HG02610 (cell line): ENCODE data around the gene ZNF689.
"Not testable (repeated sequence)": the region's sequence is repeated elsewhere in the genome, so short reads cannot be mapped to it uniquely, and the experiment has no call there.

Source experiments
- ATAC-seq: cut with Tn5 transposase; IDR thresholded peaks from one replicate; pipeline ENCODE4 v1.9.1; 2021; ENCODE audit warnings: mild to moderate bottlenecking, moderate library complexity; ENCODE audit not compliant: unreplicated experiment

Gene ZNF689

DNA sequence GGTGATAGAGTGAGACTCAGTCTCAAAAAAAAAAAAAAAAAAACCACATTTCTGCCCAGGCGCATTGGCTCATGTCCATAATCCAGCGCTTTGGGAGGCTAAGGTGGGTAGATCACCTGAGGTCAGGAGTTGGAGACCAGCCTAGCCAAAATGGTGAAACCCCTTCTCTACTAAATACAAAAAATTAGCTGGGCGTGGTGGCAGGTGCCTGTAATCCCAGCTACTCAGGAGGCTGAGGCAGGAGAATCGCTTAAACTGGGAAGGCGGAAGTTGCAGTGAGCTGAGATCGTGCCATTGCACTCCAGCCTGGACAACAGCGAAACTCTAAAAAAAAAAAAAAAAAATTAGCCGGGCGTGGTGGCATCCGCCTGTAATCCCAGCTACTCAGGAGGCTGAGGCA lies 26.9 kb upstream of the ZNF689 start:
- not testable (repeated sequence) for ATAC-seq

- no peak for ATAC-seq
Measured at GRCh38 chr16:30636599-30636998, 26.4 kb upstream of the ZNF689 start.

DNA sequence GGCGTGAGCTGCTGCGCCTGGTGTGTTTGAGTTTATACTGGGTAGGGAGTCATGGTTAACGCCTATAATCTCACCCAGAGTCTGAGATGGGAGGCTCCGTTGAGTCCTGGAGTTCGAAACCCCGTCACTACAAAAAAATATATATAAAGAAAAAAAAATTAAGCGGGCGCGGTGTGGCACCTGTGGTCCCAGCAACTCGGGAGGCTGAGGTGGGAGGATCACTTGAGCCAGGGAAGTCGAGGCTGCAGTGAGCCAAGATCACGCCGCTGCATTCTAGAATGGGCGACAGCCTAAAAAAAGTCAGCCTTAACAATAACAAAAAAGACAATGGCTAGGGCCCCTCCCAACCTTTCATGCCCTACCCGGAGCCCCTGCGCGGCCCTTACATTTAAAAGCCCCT lies 23.3 kb upstream of the ZNF689 start:
- ATAC-seq: no peak

DNA sequence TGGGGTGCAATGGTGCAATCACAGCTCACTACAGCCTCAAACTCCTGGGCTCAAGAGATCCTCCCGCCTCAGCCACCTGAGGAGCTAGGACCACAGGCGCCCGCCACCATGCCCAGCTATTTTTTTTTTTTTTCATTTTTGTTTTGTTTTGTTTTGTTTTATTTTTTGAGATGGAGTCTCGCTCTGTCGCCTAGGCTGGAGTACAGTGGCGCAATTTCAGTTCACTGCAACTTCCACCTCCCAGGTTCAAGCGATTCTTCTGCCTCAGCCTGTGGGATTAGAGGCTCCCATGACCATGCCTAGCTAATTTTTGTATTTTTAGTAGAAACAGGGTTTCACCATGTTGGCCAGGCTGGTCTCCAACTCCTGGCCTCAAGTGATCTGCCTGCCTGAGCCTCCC lies 22.3 kb upstream of the ZNF689 start:
- not testable (repeated sequence) for ATAC-seq

DNA sequence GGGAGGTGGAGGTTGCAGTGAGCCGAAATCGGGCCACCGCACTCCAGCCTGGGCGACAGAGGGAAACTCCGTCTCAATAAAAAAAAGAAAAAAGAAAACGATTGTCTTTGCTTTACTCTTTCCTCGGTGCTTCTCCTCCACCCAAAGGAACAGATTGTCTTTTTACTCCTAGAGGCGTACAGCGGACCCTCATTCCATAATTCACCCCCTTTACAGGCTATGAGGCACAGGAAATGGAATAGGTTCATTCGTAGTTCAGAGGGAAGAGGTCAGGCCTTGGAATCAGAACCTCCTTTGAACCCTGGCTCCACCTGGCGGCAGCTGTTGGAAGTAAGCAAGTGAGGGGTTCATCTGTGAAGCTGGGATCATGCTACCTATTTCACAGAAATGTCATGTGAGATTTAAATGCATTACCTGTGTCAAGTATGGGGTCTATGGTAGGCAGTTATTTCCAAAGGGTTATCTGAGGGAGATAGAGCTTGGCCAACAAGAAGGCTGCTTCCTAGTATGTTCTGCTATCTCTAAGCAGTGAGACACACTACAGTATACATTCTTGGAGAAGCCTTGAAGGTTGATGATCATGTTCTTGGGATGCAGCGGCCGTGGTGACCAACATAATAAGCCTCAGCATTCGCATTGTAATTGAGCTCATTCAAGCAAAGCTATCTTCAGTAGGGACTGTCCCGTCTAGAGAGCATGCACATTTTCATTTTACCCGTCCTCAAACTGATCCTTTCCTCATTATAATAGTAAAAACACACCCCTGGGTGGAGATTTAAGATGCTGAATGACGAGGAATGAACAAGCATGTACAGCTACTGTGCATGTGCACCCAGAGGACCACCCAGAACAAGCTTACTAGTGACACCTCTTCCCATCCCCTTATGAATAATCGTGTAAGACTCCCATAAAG lies 18.7 kb upstream of the ZNF689 start:
- no peak for ATAC-seq

DNA sequence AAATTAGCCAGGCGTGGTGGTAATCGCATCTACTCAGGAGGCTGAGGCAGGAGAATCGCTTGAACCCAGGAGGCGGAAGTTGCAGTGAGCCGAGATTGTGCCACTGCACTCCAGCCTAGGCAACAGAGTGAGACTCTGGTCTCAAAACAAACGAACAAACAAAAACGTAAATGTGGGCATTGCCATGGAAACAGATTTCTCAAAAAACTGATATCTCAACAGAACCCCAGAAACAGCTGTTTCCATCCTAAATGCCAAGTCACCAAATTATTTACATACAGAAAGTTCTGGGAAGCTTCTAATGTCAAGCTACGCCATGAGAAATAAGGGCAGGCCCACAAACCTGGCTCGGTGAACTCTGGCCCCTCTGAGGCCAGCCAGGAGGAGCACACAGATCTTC lies 16.0 kb upstream of the ZNF689 start:
- no peak for ATAC-seq

DNA sequence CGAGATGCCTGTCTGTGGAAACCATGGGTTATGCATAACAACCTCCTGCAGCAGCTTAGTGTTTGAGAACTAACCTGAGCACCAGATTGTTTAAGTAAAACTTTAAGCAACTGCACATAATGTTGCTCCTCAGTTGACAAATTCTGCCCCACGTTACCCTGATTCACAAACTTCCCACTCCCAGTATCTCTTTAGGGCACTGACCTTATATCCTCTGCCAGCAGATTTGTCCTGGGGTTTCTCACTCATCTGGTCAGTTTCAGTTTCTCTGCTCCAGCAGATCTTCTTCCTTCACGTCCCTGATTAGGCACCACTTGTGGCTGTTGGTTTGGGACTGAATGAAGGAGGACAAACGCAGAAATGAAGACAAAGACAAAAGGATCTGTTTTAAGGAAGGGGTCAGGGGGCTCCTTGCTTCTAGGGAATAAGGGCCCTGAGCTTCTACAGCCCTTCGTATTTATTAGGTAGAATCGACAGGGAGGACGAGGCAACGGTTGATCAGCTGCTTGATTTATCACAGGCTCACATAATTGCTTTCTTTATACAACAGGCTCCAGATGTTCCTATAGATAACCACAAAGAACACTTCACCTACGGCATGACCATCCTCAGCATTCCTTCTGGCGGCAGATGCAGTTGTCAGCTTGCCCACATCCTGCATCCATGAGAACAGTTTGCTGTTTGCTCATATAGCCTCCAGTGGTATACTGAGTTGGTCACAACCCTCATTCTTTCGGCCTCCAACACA lies 13.5 kb upstream of the ZNF689 start:
- no peak for ATAC-seq

DNA sequence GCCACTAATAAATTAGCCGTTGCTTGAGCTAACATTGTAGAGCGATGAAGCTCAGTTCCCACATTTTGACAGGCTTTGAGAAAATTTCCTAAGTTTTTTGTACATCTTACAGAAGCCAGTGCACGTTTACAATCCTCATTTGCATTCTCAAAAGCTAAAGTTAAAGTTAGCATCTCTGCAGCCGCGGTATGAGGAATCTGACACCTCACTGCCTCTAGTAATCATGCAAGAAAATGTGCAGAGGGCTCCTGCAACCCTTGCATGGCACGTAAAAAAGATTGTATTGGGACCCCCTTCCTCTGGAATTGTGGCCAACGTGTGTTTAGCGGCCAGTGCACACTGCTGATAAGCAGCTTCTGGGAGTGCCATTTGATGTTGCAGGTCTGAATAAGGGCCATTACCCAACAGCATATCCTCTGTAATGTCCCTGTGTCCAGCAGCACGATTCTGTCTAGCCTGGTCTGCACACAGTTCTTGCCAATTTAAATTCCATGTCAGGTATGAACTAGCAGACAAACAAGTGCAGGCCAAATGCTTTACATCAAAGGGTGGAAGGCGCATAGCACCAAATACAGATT lies 12.4 kb upstream of the ZNF689 start:
- ATAC-seq: no peak

- no peak for ATAC-seq
Measured at GRCh38 chr16:30621765-30622164, 11.6 kb upstream of the ZNF689 start.

DNA sequence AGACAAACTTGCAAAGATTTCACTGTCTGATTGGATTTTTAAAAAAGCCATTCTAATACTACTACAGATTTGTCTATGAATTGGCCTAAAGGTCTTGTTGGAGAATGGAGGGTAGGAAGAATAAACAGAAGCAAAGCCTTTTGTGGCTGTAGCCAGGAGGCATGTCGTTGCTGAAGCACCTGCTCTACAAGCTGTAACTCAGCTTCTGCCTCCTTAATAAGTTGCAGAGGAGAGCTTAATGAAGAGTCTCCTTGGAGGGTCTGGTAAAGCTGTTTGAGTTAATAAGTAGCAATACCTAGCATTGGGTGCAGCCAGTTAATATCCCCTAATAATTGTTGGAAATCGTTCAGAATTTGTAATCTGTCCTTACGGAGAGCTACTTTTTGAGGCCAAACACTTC lies 10.0 kb upstream of the ZNF689 start:
- ATAC-seq: no peak

DNA sequence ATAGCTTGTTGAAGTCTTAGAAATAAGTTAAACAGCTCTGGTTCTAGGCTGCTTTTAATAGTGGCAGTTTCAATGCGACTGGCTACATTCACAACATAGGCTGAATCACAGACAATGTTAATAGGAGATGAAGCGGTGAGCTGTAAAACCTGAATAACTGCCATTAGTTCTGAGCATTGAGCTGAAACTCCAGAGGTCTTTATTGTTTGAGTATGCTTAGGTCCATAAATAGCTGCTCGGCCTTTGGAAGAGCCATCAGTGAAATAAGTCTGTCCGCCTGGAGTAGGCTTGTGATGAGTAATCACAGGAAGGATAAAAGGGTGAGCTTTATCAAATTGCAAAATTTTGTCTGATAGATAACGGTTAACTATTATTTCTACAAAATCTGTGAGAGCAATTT lies 9.4 kb upstream of the ZNF689 start:
- ATAC-seq: no peak

DNA sequence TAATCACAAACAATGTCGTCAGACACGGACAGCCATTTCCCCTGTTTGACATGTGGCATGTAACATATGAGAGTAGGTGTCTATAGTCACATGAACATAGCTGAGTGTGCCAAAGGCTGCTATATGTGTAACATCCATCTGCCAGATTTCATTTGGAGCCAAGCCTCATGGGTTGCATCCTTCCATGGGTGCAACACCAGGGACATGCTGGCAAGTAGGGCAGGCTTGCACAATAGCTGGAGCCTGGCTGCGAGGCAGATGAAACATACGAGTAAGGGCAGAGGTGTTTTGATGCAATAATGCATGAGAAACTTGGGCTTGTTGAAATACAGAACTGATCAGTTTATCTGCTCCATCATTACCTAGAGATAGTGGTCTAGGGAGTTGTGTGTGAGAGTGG lies 9.0 kb upstream of the ZNF689 start:
- no peak for ATAC-seq

DNA sequence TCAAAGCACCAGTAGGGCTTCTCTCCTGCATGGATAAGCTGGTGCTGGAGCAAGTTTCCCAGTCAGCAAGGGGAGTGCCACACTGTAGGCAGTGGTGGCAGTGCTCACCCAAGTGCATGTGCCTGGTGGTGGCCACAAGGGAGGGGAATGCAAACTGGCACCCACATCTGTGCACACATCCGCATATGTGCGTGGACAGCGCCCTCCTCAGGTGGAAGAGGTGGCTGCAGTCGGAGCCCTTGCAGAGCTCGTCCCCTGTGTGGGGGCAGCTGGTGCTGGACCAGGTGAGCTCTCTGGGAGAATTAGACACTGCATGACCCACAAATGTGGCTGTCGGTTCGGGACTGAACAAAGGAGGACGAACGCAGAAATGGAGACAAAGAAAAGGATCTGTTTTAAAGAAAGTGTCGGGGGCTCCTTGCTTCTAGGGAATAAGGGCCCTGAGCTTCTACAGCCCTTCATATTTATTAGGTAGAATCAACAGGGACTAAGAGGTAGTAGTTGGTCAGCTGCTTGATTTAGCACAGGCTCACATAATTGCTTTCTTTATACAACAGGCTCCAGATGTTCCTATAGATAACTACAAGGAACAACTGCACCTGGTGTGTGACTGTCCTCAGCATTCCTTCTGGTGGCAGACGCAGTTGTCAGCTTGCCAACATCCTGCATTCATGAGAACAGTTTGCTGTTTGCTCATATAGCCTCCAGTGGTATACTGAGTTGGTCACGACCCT lies 5.3 kb upstream of the ZNF689 start:
- ATAC-seq: no peak

GRCh38 chr16:30609002-30609925 lies 925 bp downstream of the ZNF689 start:
- peak; percentile 24 for ATAC-seq

DNA sequence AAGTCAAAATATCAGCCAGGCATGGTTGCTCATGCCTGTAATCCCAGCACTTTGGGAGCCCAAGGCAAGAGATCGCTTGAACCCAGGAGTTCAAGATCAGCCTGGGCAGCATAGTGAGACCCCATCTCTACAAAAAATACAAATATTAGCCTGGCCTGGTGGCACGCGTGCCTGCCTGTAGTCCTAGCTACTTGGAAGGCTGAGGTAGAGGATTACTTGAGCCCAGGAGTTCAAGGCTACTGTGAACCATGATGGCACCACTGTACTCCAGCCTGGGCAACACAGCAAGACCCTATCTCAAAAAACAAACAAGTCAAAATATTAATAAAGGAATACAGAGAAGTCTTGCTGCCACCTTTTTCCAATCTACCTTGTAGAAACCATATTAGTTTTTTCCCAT lies 4.2 kb downstream of the ZNF689 start:
- no peak for ATAC-seq

- no peak for ATAC-seq
Measured at GRCh38 chr16:30605158-30605557, 5.0 kb downstream of the ZNF689 start.

DNA sequence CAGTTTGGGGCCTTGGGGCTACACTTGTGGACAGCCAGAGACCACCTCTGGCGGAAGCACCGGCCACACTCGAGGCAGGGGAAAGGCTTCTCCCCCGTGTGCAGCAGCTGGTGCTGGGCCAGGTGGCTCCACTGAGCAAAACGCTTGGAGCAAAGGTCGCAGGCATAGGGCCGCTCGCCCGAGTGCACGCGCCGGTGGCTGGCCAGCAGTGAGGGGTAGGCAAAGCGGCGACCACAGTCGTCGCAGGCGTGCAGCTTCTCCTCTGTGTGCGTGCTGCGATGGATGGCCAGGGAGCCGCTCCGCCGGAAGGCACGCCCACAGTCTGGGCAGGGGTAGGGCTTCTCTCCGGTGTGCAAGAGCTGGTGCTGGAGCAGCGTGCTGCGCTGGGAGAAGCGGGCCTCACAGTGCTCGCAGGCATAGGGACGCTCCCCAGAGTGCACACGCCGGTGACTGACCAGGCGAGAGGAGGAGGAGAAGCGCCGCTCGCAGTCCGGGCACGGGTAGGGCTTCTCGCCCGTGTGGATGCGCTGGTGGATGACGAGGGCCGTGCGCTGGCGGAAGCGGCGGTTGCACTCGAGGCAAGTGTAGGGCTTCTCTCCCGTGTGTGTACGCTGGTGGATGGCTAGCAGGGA lies 5.8 kb downstream of the ZNF689 start:
- no peak for ATAC-seq

- no peak for ATAC-seq
Measured at GRCh38 chr16:30603945-30604315, 6.3 kb downstream of the ZNF689 start.

DNA sequence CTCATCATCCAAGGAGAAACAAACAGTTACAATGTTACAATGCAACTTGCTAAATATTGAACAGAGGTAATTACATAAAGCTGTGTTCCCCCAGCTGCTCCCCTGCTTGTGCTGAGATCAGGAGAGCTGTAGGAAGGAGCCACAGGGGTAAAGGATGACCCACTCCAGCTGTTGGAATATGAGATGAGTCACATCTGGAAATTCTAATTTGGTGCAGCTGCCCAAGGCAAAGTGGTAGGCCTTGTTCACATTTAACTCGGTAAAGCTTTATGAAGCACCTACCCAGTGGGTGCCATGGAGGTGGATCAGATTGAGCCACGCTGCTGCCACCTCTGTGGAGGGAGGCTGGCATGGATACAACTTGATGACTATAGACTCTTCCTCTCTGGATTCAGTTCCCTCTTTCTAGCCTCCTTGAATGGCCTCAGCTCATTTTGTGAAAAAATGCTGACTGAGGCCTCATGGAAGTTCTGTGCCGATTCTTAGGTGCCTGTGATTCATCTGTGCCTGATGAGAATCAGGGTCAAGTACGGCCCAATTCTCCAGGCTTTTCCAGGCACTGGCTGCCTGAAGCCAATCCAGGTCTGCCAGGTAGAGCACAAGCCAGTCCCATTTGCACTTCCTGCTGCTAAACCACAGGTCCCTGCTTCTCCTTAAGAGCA lies 7.4 kb downstream of the ZNF689 start:
- no peak for ATAC-seq
